ENCODE measurements around the gene C10orf53.

- TF ChIP-seq CTCF (IDR thresholded peaks at IDR 0.05; ENCODE audit: insufficient read depth, low read length) (no peak), POLR2AphosphoS5 (IDR thresholded peaks at IDR 0.05; ENCODE audit: low read depth) (no peak), REST (IDR thresholded peaks at IDR 0.05; ENCODE audit: insufficient replicate concordance, low read depth) (no peak)
Measured at GRCh38 chr10:49737474-49738201, 58.2 kb downstream of the C10orf53 start.
